ENCODE measurements around the gene MYBPC2. TPM values are rescaled to one million over a fixed set of nuclear protein-coding genes. Genes with fewer than 3 reads are reported as not detected.
A peak's percentile ranks its signal among the peaks of the same experiment; 100 is the strongest.

Gene MYBPC2
- total RNA-seq, 1 donor: not detected

GRCh38 chr19:50450369-50451222 is 17.9 kb downstream of the MYBPC2 start:
- peaks cover 4% of the 10 kb centered on the region for H3K27me3 ChIP-seq (ENCODE audit: insufficient read depth, low read length)
- H3K4me1 ChIP-seq (ENCODE audit: insufficient read depth, low read length): no peaks in the 10 kb centered on the region
- TF ChIP-seq CTCF (IDR thresholded peaks at IDR 0.05; ENCODE audit: extremely low read depth, low read depth, low read length): no peak
- no peaks in the 10 kb centered on the region for H4K20me1 ChIP-seq (ENCODE audit: insufficient read depth, low read length)
- H3K79me2 ChIP-seq (ENCODE audit: insufficient read depth, low read length): no peaks in the 10 kb centered on the region
- no peaks in the 10 kb centered on the region for H3K9me3 ChIP-seq (ENCODE audit: low read depth, low read length)
- H2AFZ ChIP-seq (ENCODE audit: low read length): no peak overlapping the region
- no peak overlapping the region for H3K4me3 ChIP-seq (ENCODE audit: insufficient read depth, low read length)
- DNase-seq (ENCODE audit: insufficient read length, low spot score, missing footprints): peak; percentile 78
- no peak overlapping the region for H3K4me2 ChIP-seq (ENCODE audit: insufficient read depth, low read length)
- H3K36me3 ChIP-seq (ENCODE audit: insufficient read depth, low read length): no peaks in the 10 kb centered on the region
- no peak overlapping the region for H3K27ac ChIP-seq (ENCODE audit: low read depth, low read length)

- H3K36me3 ChIP-seq (ENCODE audit: insufficient read depth, low read length): no peaks in the 10 kb centered on the region
- peaks cover 4% of the 10 kb centered on the region for H3K27me3 ChIP-seq (ENCODE audit: insufficient read depth, low read length)
- no peaks in the 10 kb centered on the region for H3K9me3 ChIP-seq (ENCODE audit: low read depth, low read length)
- H3K79me2 ChIP-seq (ENCODE audit: insufficient read depth, low read length): no peaks in the 10 kb centered on the region
- no peak overlapping the region for H3K4me2 ChIP-seq (ENCODE audit: insufficient read depth, low read length)
- no peak overlapping the region for H2AFZ ChIP-seq (ENCODE audit: low read length)
- TF ChIP-seq CTCF (IDR thresholded peaks at IDR 0.05; ENCODE audit: extremely low read depth, low read depth, low read length): no peak
- DNase-seq (ENCODE audit: insufficient read length, low spot score, missing footprints): no peak
- H4K20me1 ChIP-seq (ENCODE audit: insufficient read depth, low read length): no peaks in the 10 kb centered on the region
- no peak overlapping the region for H3K27ac ChIP-seq (ENCODE audit: low read depth, low read length)
- no peak overlapping the region for H3K4me3 ChIP-seq (ENCODE audit: insufficient read depth, low read length)
- H3K4me1 ChIP-seq (ENCODE audit: insufficient read depth, low read length): no peaks in the 10 kb centered on the region
Measured at GRCh38 chr19:50451223-50451534, 18.5 kb downstream of the MYBPC2 start.

GRCh38 chr19:50453243-50453642 is 20.6 kb downstream of the MYBPC2 start:
- no peak overlapping the region for H3K27ac ChIP-seq (ENCODE audit: low read depth, low read length)
- H3K4me2 ChIP-seq (ENCODE audit: insufficient read depth, low read length): no peak overlapping the region
- H2AFZ ChIP-seq (ENCODE audit: low read length): no peak overlapping the region
- H3K27me3 ChIP-seq (ENCODE audit: insufficient read depth, low read length): peaks cover 15% of the 10 kb centered on the region
- no peaks in the 10 kb centered on the region for H3K79me2 ChIP-seq (ENCODE audit: insufficient read depth, low read length)
- H3K4me3 ChIP-seq (ENCODE audit: insufficient read depth, low read length): no peak overlapping the region
- no peaks in the 10 kb centered on the region for H3K4me1 ChIP-seq (ENCODE audit: insufficient read depth, low read length)
- no peaks in the 10 kb centered on the region for H4K20me1 ChIP-seq (ENCODE audit: insufficient read depth, low read length)
- no peaks in the 10 kb centered on the region for H3K9me3 ChIP-seq (ENCODE audit: low read depth, low read length)
- DNase-seq (ENCODE audit: insufficient read length, low spot score, missing footprints): peak; percentile 19
- no peak for TF ChIP-seq CTCF (IDR thresholded peaks at IDR 0.05; ENCODE audit: extremely low read depth, low read depth, low read length)
- H3K36me3 ChIP-seq (ENCODE audit: insufficient read depth, low read length): no peaks in the 10 kb centered on the region

GRCh38 chr19:50455992-50456391 is 23.3 kb downstream of the MYBPC2 start:
- Histone ChIP-seq H3K4me3 (ENCODE audit: insufficient read depth, low read length) (no peak overlapping the region), H3K9me3 (ENCODE audit: low read depth, low read length) (no peaks in the 10 kb centered on the region), H3K27ac (ENCODE audit: low read depth, low read length) (no peak overlapping the region), H3K79me2 (ENCODE audit: insufficient read depth, low read length) (no peaks in the 10 kb centered on the region), H4K20me1 (ENCODE audit: insufficient read depth, low read length) (no peaks in the 10 kb centered on the region), H2AFZ (ENCODE audit: low read length) (no peak overlapping the region), H3K4me1 (ENCODE audit: insufficient read depth, low read length) (peaks cover 8% of the 10 kb centered on the region), H3K27me3 (ENCODE audit: insufficient read depth, low read length) (peaks cover 18% of the 10 kb centered on the region), H3K4me2 (ENCODE audit: insufficient read depth, low read length) (no peak overlapping the region), H3K36me3 (ENCODE audit: insufficient read depth, low read length) (no peaks in the 10 kb centered on the region)
- no peak for DNase-seq (ENCODE audit: insufficient read length, low spot score, missing footprints)
- TF ChIP-seq CTCF (IDR thresholded peaks at IDR 0.05; ENCODE audit: extremely low read depth, low read depth, low read length): no peak

All from osteoblast (primary cell).